Activated CD4-positive, alpha-beta T cell treated with anti-CD3 and anti-CD28 coated beads for 48 hours (primary cell): ENCODE results near the gene TMEM131L.
A peak's percentile ranks its signal among the peaks of the same experiment; 100 is the strongest.

Experiments
- DNase-seq: peaks from one replicate; pipeline ENCODE4 v3.0.0-alpha.2; 2020

The TMEM131L gene

DNA sequence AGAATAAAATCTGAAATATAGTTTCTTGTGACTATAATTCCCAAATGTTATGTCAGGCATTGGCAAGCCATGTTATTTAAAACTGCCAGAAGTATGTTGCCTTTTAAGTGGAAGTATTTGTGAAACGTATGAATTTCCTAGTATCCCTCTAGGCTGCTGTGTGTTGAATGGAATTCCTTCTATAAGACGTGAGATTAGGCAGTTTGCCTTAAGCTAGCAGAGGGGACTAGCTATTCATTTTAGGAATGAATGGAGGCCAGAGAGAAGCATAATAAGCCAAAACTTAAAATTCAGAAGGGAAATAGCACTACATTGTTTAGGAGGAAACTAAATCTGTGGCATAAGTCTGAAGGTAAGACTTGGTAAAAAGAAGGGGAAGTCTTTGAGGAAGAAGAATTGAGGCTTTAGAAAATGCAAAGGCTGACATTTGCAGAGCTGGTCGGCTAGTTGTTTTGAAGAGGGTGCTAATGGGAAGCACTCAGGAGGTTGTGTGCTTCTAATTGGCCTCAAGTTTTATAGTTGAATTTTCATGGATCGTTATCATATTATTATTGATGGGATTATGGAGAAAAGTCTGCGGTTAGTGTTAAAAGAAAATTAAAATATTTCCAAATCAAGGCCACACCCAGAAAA lies 57.1 kb downstream of the TMEM131L start:
- DNase-seq, result no peak

DNA sequence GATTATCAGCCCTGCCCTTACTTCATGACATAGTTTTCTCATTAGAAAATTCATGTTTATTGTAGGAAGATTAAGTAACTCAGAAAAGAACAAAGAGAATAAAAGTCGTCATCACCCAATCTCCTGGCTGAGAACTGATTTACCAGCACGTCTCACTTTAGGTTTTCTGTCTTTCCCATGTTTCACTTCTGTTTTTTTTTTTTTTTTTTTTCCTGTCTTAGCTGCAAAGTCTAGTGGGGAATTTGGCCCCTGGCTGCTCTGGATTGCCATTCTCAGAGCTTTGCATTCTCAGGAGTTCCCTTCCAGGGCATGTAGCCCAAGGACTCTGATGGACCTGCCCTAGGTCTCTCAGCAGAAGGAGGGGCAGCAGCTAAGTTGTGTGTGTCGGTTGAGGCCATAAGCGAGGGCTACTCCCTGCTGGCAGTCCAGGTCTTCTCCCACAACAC lies 57.8 kb downstream of the TMEM131L start:
- DNase-seq, result no peak

DNA sequence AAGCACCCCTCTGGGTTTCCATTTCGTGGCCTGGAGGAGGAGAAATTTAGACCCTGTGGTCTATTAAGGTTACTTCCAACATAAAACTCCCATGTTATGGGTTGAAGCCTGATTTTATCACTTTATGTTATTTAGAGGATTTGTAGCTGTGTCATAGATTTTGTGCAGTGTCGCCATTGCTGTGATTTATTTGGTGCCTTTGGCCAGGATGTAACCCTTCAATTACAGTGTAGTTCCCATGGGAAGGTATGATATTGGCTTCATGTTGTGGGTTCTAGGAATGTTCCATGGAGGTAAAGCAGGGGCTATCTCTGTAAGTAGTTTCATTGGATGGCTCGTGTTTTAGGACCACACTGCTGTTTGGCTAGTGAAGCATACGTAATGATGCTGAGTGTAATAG lies 58.5 kb downstream of the TMEM131L start:
- no peak for DNase-seq

DNA sequence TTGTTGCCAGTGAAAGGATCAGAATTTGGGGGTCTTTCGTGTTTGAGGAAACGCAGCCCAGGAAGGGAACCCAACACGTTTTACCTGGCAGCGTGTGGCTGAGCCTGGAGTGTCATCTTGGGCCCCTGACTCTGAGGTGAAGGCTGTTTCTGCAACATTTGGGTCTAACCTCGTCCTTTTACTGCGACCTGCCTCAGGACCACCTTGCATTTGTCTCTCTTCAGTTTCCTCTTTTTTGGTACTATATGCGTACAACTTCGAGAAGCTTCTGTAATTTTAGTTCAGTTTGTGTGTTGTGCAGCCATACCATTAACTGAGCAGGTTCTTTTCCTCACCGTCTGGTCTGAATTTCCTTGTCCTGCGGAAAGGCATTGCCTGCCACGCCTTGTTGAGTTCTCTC lies 61.5 kb downstream of the TMEM131L start:
- no peak for DNase-seq

DNA sequence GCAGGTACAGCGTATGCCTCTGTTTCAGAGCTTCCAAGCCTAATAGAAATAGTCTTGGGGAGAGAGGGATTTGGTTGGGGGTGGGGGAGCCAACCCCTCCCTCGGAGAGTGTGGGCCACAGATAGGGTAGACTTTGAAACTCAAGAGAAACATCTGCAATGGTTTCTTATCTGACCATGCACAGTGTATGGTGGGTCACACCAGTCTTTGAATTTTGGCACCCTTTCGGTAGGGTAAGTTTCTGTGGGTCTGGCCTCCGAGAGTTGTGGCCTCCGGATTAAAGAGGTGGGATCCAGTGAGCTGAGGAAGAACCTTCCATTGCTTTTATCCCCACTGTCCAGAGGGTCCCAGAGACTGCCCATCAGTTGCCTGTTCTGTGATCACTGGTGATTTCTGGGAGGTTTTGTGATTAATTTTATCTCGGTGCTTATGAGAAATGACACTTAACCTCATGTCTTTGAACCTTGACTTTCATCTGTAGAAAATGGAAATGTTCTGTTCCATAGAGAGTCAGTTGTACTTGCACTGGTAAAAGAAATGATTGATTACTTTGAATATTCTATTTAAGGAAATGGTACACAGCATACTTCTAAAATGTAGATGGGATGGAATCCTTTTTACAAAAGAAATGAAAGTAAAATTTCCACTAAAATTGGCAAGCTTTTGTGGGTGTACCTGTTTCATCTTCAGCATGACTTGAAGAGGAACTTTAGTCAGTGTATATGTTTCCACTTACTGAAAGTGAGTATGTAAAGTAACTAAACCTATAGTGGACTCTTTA lies 62.7 kb downstream of the TMEM131L start:
- no peak for DNase-seq

DNA sequence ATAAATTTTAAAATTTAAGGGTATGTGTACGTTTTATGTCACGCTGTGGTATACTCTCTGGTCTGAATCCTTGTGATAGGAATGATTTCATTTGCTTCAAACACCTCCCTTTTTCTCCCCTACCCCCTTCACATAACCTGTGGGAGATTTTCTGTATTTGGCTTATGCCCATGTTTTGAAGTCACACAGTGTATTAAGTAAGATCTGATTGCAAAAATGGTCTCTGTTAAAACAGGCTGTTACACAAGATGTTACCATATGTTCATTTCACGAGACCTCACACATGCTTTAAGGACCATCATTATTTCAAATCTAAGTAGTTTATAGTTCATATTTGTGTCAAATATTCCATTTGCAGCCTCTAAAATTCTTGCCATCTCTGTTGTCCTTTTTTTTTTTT lies 63.5 kb downstream of the TMEM131L start:
- DNase-seq, result no peak

DNA sequence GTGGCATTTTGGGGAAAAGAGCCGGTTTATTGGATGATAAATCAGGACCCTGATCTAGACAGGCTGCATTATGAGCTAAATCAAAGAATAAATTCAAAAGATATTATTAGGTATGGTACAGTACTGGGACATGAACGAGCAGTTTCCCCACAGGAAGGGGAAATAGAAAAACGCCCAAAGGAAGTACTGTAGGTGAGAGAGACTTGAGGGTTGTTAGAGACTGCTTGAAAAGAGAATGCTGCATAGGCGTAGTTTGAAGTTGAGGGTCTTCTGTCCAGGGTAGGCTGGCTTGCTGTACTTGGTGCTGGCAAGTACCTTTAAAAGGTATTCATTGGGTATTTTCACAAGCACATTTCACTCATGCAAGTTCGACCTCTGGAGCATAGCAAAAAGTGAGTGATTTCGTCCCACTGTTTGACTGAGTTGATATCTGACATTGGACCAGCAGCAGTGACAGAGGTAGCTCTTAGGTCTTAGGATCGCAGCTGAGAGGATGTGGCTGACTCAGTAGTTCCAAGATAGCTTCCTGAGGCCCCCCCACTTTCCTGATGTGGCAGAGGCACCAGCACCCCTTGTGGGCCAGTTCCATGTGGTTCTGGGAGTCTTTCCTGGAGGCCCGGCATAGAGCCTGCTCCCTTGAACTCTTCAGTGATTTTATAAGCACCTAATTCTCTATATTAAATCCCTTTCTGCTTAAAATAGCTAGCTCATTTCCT lies 64.3 kb downstream of the TMEM131L start:
- peak; percentile 39 for DNase-seq

DNA sequence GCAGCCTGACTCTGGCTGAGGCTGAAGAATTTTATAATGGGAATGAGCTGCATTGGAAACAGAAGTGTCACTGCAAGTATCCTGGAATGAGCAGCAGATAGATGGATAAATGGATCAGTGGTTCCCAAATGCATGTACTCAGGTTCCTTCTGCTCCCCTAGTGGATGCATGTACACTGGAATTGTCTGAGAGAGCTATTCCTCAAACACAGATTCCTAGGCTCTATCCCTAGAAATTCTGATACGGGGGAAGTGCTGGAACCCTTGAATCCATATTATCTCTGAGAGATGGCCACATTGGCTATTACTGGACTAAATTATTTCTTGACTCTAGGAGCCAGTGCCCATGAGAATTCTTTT lies 64.8 kb downstream of the TMEM131L start:
- no peak for DNase-seq

DNA sequence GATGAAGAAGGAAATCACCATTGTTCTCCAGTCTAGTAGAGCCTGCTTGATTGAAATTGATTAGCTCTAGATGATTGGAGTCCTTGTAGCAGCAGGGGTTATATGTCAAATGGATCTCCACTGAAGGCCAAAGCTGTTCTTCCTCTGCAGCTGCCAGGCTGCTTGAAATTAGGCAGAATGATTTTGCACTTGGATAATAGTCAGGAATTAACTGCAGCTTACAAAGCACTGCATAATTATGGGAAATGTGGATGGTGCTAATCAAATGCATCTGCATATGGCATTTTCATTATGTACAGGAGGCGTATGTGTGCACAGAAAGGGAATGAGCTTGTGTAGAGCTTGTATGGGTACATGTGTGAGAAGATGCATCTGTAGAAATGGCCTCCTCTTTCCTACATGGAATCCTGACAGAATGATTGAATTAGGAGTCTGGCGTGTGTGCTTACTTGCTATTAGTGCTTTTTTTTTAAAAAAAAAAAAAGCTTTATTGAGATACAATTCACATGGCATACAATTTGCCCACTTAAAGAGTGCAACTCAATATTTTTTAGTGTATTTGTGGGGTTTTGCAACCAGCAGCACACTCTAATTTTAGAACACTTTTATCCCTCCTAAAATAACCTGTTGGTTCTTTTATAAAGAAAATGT lies 65.9 kb downstream of the TMEM131L start:
- DNase-seq, result no peak

DNA sequence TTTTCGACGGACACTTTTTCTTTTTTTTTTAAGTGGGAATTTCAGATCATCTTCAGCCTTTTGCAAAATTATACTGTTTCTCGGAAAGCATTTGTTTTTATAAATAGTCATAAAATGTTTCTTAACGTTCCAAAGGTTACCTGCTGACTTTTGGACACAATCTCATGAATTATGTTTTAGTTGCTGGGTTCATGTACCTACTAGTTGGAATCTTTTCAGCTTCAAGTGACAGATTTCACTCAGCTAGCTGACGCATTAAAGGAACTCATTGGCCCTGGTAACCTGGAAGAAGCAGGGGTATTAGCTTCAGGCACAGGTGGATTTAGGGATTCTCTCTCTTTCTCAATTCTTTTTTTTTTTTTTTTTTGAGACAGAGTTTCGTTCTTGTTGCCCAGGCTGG lies 66.5 kb downstream of the TMEM131L start:
- no peak for DNase-seq

DNA sequence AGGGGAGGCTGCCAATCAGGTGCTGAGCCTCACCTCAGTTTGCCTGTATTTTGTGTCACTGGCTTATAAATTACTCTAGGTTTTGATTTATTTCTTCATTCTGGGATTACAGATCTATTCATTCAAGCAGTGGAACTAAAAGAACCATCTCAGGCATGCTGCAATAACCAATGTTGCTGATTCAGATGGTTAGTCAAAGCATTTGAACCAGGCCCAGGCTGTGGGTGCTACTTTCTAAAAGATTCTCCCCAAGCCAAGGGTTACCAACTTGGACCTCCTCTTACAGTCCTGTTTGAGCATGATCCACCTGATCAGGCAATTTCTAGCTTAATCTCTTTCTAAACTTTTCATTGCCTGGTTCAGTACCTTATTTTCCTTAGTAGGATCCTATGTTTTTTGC lies 67.2 kb downstream of the TMEM131L start:
- no peak for DNase-seq

DNA sequence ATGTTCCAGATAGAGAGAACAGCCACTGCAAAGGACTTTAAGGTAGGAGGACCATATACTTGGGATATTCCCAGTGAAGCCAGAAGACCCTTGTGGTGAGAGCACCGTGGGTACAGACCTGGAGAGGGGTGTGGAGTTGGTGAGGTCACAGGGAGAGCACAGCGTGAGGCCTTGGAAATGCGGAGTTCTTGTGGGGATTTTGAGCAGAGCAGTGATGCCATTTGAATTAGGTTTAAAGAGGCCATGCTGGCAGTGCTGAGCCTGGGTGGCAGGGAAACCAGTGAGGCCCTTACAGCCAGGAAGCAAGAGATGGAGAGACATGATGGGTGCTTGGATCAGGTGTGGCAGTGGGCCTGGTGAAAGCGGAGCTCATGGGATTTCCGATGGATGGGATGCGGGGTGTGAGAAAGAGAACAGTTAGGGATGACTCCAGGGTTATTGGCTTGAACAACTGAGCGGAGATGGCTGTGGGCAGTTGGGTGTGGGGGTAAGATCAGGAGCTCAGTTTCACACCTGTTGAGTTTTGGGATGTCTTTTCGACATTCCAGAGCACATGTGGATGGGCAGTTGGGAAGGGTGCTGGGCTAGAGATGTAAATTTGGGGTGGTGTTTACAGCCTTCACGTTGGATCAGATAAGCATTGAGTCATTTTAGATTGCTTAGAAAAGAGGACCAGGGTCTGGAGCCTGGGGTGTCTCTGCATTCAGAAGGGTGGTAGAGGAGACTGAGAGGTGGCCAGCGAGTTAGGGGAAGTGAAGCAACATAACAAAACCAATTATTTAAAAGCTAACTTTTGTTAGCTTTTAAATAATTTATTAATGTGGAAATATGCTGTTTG lies 68.9 kb downstream of the TMEM131L start:
- DNase-seq, result no peak

DNA sequence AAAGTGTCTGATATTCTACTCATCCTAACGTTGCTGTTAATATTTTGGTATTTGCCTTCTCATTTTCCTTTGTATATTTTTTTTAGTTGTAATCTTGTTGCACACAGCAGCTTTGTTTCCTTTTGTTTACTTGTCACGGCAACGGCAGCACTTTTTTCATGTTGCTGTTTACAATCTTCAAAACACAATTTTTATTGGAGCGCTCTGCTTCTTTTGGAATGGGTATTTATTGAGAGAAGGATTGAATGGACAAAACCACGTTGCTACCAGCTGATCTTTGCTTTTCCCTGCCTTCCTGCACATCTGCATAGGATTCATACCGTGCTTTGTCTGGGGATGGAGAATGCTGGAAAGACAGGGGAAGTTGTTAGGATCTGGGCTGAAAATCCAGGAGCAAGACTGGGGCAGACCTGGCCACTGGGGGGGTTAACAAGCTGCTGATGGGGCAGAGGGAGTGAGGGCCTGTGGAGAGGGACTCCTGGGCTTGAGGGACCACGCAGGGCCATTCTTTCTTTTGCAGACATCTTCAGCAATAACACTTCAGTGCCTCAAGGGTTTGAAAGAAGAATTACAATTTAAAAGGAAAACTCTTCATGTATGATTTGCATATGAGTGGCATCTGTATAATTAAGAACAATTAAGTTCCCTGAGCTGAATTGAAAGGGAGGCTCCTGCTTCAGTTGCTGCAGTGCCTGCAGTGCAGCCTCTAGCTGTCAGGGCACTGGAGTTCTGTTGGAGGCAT lies 69.8 kb downstream of the TMEM131L start:
- DNase-seq, result no peak

DNA sequence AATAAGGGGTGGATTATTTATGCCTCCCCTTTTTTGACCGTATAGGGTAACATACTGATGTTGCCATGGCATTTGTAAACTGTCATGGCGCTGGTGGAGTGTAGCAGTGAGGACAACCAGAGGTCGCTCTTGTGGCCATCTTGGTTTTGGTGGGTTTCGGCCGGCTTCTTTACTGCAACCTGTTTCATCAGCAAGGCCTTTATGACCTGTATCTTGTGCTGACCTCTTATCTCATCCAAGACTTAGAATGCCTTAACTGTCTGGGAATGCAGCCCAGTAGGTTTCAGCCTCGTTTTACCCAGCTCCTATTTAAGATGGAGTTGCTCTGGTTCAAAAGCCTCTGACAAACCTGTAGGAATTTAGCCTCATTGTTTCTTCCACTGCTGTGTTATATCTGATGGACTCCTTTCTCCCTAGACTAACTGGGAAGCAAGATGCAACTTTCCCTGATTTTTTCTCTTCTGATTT lies 71.4 kb downstream of the TMEM131L start:
- DNase-seq, result no peak

DNA sequence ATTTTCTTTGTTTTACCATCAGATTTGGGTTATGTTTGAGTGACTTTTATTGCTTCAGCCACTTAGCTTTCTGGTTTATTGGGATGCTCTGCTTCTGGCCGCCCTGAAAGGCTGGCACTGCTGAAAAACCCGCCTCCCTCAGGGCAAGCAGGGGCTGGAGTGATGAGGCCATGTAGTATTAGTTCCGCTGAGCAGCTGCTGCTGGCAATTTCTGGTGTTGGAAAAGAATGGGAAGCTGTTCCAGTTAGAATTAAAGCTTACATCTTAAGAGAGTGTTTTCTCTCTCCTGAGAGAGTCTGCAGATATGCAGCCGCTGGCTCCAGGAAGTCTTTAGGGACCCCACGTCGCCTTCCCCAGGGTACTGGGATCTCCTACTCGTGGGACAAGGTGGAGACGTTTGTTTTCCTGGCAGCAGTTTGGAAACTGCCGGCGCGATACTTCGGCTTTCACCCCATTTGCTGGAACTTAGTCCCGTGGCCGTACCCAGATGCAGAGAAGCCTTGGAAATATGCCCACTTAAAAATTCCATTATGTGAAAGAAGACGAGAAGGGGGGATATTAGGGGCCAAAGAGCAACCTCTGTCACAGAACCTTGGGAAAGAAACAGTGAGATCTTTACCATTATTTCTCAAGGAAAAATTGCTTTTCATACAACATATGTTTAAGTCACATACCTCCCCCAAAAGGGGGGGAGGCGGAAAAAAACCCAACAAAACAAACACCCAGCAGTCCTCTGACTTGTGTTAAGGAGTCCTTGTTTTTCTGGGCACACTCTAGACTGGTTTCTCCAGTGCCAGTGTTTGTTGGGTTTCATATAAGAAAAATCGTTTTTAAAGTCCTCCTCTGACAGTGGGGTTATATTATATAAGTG lies 72.6 kb downstream of the TMEM131L start:
- no peak for DNase-seq

DNA sequence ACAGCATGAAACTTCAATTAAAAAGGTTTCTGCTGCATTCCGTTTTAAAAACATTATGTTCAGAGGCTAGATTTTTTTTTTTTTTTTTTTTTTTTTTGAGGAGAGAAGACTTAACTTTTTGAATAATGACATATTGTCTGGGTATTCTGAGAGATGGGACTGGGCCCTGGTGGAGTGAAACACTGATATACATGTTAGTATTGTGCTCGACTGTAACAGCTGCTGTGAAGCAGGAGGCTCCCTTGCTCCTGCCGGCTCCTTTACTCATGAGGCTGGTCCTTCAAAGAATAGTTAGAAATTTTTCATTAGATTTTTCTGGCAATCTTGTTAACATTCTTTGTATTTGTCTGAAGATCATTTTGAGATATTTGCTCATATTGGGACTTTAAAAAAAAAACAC lies 73.3 kb downstream of the TMEM131L start:
- DNase-seq, result no peak

DNA sequence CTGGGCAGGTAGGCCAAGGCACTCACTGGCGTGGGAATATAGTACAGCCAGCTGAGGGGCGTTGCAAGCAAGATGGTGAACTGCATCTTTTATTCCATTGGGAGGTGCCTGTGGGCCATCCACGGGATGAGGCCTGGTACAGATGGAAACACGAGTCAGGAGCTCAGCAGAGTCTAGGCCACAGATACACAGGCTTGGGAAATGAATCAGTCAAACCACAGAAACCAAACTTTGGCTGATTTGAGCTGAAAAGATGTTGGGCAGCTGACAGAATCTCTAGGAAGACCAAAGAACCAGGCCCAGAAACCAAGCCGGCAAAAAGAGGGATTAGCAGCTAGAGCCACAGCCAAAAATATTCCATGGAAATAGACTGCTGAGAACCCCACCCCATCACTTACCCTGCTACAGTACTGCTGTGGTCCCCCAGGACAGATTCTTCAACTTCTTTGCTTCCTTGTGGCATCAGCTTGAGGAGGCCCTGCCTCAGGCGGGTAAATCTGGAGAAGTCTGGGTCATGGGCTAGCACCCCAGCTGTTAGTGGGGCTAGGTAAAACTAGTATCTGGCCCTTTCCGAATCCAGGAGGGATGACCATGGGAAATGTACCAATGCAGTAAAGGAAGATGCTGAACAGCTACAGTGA lies 75.4 kb downstream of the TMEM131L start:
- DNase-seq, result peak; percentile 58

DNA sequence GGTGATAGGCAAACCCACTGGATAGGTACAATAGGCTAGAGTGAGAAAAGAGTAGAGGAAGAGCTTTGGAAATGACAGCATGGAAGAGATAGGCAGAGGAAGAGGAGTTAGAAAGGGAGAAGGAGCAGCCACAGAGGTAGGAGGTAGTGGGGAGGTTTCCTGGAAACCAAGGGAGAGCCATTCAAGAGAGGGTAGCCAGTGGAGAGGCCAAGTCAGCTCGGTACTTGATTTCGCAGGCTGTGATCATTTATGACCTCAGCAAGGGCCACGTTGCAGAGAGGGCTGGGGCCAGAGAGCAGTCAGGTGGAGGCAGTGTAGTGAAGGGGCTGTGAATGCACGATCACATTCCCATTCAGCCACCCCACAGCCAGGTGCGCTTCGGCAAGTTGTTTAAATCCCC lies 76.0 kb downstream of the TMEM131L start:
- DNase-seq, result no peak

DNA sequence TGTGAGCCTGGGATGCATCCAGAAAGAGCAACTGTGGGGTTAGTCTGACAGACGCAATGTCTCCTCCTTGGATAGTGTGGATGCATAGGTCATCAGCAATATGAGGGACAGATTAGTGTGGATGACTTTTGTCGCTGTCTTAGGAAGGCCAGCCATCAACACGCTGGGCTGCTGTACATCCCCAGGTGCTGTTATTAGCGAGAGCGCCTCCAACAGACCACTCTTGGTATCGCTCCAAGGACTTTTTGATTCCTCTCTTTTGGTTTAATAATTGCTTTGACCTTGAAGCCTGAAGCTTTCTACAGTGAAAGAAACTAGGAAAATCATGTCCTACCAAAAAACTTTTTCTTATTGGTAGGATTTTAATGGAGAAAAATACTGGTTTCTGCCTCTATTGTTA lies 76.7 kb downstream of the TMEM131L start:
- no peak for DNase-seq

DNA sequence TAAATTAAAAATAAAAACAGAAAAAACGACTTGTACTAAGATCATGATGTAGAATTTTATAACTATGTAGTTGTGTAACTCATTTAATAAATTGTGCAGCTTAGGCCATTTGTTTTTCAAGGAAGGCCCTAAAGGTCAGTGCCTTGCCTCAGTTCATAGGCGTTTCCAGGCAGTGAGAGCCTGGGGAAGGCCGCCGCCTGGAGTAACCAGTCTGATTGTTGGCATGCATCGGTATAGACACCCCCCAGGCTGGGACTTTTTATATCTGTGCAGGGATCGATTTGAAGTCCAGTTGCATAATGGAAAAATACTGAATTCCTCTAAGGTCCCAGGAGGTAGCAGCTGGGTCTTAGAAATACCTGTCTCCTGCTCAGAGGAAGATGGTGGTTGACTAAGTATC lies 77.2 kb downstream of the TMEM131L start:
- no peak for DNase-seq
